ENCODE data around the gene FUT1.
"Not testable (repeated sequence)": the region's sequence is repeated elsewhere in the genome, so short reads cannot be mapped to it uniquely, and the experiment has no call there.

FUT1 gene

GRCh38 chr19:48752496-48753365, at the start of gene FUT1:
Gene FUT1, minus strand, starts transcription at chr19:48752641. Its CDS starts 1,360 bp downstream, at chr19:48751281.
- in situ Hi-C loops (cut with HindIII; ENCODE audit: low sequenced_read_pairs): no loop called here

- in situ Hi-C loops (cut with HindIII; ENCODE audit: low sequenced_read_pairs): loop anchor here (5.0 to 10.0 kb wide), 3 partner anchors 43 to 188 kb away; partner anchors contain the start of gene NTN5
Observed at GRCh38 chr19:48799358-48800300, 47.2 kb upstream of the FUT1 start.

- in situ Hi-C loops (cut with HindIII; ENCODE audit: low sequenced_read_pairs): loop anchor here (5.0 to 10.0 kb wide), 3 partner anchors 43 to 188 kb away; partner anchors contain the start of gene NTN5
Observed at GRCh38 chr19:48798937-48799336, 46.5 kb upstream of the FUT1 start.

- in situ Hi-C loops (cut with HindIII; ENCODE audit: low sequenced_read_pairs): loop anchor here (5.0 to 10.0 kb wide), 3 partner anchors 45 to 190 kb away; partner anchors contain the start of gene NTN5
Observed at GRCh38 chr19:48797103-48797502, 44.7 kb upstream of the FUT1 start.

GRCh38 chr19:48796298-48797083, 44.0 kb upstream of the FUT1 start:
- in situ Hi-C loops (cut with HindIII; ENCODE audit: low sequenced_read_pairs): loop anchor here (5.0 to 10.0 kb wide), 3 partner anchors 46 to 191 kb away; partner anchors contain the start of gene NTN5

- in situ Hi-C loops (cut with HindIII; ENCODE audit: low sequenced_read_pairs): loop anchor here (5.0 to 10.0 kb wide), 3 partner anchors 47 to 192 kb away; partner anchors contain the start of gene NTN5
Observed at GRCh38 chr19:48795685-48796070, 43.2 kb upstream of the FUT1 start.

- in situ Hi-C loops (cut with HindIII; ENCODE audit: low sequenced_read_pairs): loop anchor here (5.0 to 10.0 kb wide), 3 partner anchors 47 to 192 kb away; partner anchors contain the start of gene NTN5
Observed at GRCh38 chr19:48795055-48795684, 42.7 kb upstream of the FUT1 start.

GRCh38 chr19:48794291-48794690, 41.9 kb upstream of the FUT1 start:
- in situ Hi-C loops (cut with HindIII; ENCODE audit: low sequenced_read_pairs): loop anchor here (10.0 kb wide), 1 partner anchor 119 kb away; the partner anchor contains the start of gene NTN5

GRCh38 chr19:48793271-48793670, 40.8 kb upstream of the FUT1 start:
- in situ Hi-C loops (cut with HindIII; ENCODE audit: low sequenced_read_pairs): loop anchor here (10.0 kb wide), 1 partner anchor 118 kb away; the partner anchor contains the start of gene NTN5

- in situ Hi-C loops (cut with HindIII; ENCODE audit: low sequenced_read_pairs): not testable (repeated sequence)
Observed at GRCh38 chr19:48787331-48787730, 34.9 kb upstream of the FUT1 start.

GRCh38 chr19:48786422-48786821, 34.0 kb upstream of the FUT1 start:
- in situ Hi-C loops (cut with HindIII; ENCODE audit: low sequenced_read_pairs): not testable (repeated sequence)

GRCh38 chr19:48784527-48784926, 32.1 kb upstream of the FUT1 start:
- in situ Hi-C loops (cut with HindIII; ENCODE audit: low sequenced_read_pairs): no loop called here

GRCh38 chr19:48780631-48781391, 28.4 kb upstream of the FUT1 start:
- in situ Hi-C loops (cut with HindIII; ENCODE audit: low sequenced_read_pairs): no loop called here

GRCh38 chr19:48779636-48780035, 27.2 kb upstream of the FUT1 start:
- in situ Hi-C loops (cut with HindIII; ENCODE audit: low sequenced_read_pairs): no loop called here

GRCh38 chr19:48777720-48778119, 25.3 kb upstream of the FUT1 start:
- in situ Hi-C loops (cut with HindIII; ENCODE audit: low sequenced_read_pairs): no loop called here

GRCh38 chr19:48777139-48777538, 24.7 kb upstream of the FUT1 start:
- in situ Hi-C loops (cut with HindIII; ENCODE audit: low sequenced_read_pairs): no loop called here

GRCh38 chr19:48772503-48772953, 20.1 kb upstream of the FUT1 start:
- in situ Hi-C loops (cut with HindIII; ENCODE audit: low sequenced_read_pairs): no loop called here

- in situ Hi-C loops (cut with HindIII; ENCODE audit: low sequenced_read_pairs): no loop called here
Observed at GRCh38 chr19:48770734-48771472, 18.5 kb upstream of the FUT1 start.

Data from endothelial cell of hepatic sinusoid (primary cell).